Astrocyte (in vitro differentiated cells and primary cell): ENCODE data around the gene PLS3. TPM values are rescaled to one million over a fixed set of nuclear protein-coding genes. Genes with fewer than 3 reads are reported as not detected.
A peak's percentile ranks its signal among the peaks of the same experiment; 100 is the strongest.
"Not testable (repeated sequence)": the region's sequence is repeated elsewhere in the genome, so short reads cannot be mapped to it uniquely, and the experiment has no call there.

Source experiments
- DNase-seq: peaks from one replicate; pipeline ENCODE4 v3.0.0-alpha.2; 2010; ENCODE audit warnings: low read depth
- FAIRE-seq: peaks from 2 replicates; lab custom pipeline; 2011; peaks lifted over from hg19 to GRCh38; lab: Jason Lieb, UNC
- H2AFZ ChIP-seq: 2 replicates; pipeline ENCODE4 v1.6.0; 2012; ENCODE audit warnings: low read depth, low read length, inconsistent platforms
- H3K27ac ChIP-seq: 2 replicates; pipeline ENCODE4 v1.5.1; 2011; ENCODE audit warnings: low read depth, low read length, inconsistent platforms
- H3K27me3 ChIP-seq: 2 replicates; pipeline ENCODE4 v1.6.0; 2011; ENCODE audit warnings: low read length, inconsistent platforms; ENCODE audit not compliant: insufficient read depth
- H3K36me3 ChIP-seq: 2 replicates; pipeline ENCODE4 v1.5.1; 2011; ENCODE audit warnings: low read length, inconsistent platforms; ENCODE audit not compliant: insufficient read depth
- H3K4me1 ChIP-seq: 2 replicates; pipeline ENCODE4 v1.5.1; 2011; ENCODE audit warnings: low read length, inconsistent platforms; ENCODE audit not compliant: insufficient read depth
- H3K4me2 ChIP-seq: 2 replicates; pipeline ENCODE4 v1.6.0; 2012; ENCODE audit warnings: low read length, inconsistent platforms
- H3K4me3 ChIP-seq: 2 replicates; pipeline ENCODE4 v1.5.1; 2011; ENCODE audit warnings: low read depth, mild to moderate bottlenecking, low read length, inconsistent platforms; ENCODE audit not compliant: insufficient read depth
- H3K79me2 ChIP-seq: 2 replicates; pipeline ENCODE4 v1.6.0; 2012; ENCODE audit warnings: mild to moderate bottlenecking, low read length, inconsistent platforms; ENCODE audit not compliant: insufficient read depth
- H3K9ac ChIP-seq: 2 replicates; pipeline ENCODE4 v1.6.0; 2012; ENCODE audit warnings: mild to moderate bottlenecking, low read length, inconsistent platforms
- H3K9me3 ChIP-seq: 2 replicates; pipeline ENCODE4 v1.5.1; 2012; ENCODE audit warnings: low read depth, mild to moderate bottlenecking, low read length, inconsistent platforms; ENCODE audit not compliant: insufficient read depth
- H4K20me1 ChIP-seq: 2 replicates; pipeline ENCODE4 v1.6.0; 2012; ENCODE audit warnings: low read length, inconsistent platforms; ENCODE audit not compliant: insufficient read depth
- H3K27ac Mint-ChIP-seq: one replicate; pipeline ENCODE4 v1.8.0; 2021; ENCODE audit warnings: mild to moderate bottlenecking, mixed read lengths; ENCODE audit not compliant: unreplicated experiment
- H3K27me3 Mint-ChIP-seq: one replicate; pipeline ENCODE4 v1.8.0; 2021; ENCODE audit warnings: low read depth, mixed read lengths; ENCODE audit not compliant: unreplicated experiment
- H3K36me3 Mint-ChIP-seq: one replicate; pipeline ENCODE4 v1.8.0; 2021; ENCODE audit warnings: low read depth, mixed read lengths; ENCODE audit not compliant: unreplicated experiment
- H3K4me1 Mint-ChIP-seq: one replicate; pipeline ENCODE4 v1.8.0; 2021; ENCODE audit warnings: low read depth, mixed read lengths; ENCODE audit not compliant: unreplicated experiment
- H3K4me3 Mint-ChIP-seq: one replicate; pipeline ENCODE4 v1.8.0; 2021; ENCODE audit warnings: mild to moderate bottlenecking, moderate library complexity, mixed read lengths; ENCODE audit not compliant: unreplicated experiment
- H3K9me3 Mint-ChIP-seq: one replicate; pipeline ENCODE4 v1.8.0; 2021; ENCODE audit warnings: mild to moderate bottlenecking, mixed read lengths; ENCODE audit not compliant: unreplicated experiment
- EZH2 ChIP-seq: IDR thresholded peaks from 2 replicates; pipeline ENCODE4 v1.6.1; 2012; ENCODE audit warnings: mild to moderate bottlenecking, low read length, inconsistent platforms; ENCODE audit not compliant: insufficient read depth
- total RNA-seq: library from RNA; stranded (reverse); gene quantifications from 2 replicates; pipeline ENCODE4 v1.2.1, GENCODE V29; 2021
- TF ChIP-seq, protein P1 (sequence below): IDR thresholded peaks from 2 replicates; pipeline ENCODE4 v1.5.1; 2011; ENCODE audit warnings: low read depth, mild to moderate bottlenecking, inconsistent platforms, low read length, moderate library complexity; ENCODE audit not compliant: insufficient read depth

PLS3 gene
- total RNA-seq, 1 donor from 2014 or later = 313 TPM

DNA sequence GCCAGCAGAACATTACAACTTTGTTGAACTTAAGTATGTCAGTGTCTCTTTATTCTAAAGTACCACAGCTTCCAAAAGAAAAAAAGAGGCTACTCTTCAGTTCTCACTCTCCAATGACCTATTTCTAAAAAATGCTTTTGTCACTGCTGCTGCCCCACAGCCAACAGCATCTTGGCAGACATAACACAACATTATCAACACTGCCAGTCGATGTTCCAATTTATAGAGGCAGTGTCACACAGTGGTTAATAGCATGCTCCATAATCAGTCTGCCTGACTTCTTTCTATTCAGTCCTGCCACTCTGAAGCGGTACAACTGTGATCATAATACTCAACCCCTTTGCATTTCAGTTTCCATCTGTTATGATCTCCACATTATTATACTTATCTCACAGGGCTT, 69.2 kb downstream of the PLS3 start:
- peaks cover 14% of the 10 kb centered on the region for H3K4me1 ChIP-seq
- no peaks in the 10 kb centered on the region for H3K36me3 Mint-ChIP-seq
- H3K4me1 Mint-ChIP-seq = peaks cover 8% of the 10 kb centered on the region
- H3K9me3 ChIP-seq = no peaks in the 10 kb centered on the region
- H3K9ac ChIP-seq = no peak overlapping the region
- no peaks in the 10 kb centered on the region for H3K9me3 Mint-ChIP-seq
- peak; percentile 29 for DNase-seq
- H2AFZ ChIP-seq = no peak overlapping the region
- TF ChIP-seq, protein P1, sequence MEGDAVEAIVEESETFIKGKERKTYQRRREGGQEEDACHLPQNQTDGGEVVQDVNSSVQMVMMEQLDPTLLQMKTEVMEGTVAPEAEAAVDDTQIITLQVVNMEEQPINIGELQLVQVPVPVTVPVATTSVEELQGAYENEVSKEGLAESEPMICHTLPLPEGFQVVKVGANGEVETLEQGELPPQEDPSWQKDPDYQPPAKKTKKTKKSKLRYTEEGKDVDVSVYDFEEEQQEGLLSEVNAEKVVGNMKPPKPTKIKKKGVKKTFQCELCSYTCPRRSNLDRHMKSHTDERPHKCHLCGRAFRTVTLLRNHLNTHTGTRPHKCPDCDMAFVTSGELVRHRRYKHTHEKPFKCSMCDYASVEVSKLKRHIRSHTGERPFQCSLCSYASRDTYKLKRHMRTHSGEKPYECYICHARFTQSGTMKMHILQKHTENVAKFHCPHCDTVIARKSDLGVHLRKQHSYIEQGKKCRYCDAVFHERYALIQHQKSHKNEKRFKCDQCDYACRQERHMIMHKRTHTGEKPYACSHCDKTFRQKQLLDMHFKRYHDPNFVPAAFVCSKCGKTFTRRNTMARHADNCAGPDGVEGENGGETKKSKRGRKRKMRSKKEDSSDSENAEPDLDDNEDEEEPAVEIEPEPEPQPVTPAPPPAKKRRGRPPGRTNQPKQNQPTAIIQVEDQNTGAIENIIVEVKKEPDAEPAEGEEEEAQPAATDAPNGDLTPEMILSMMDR = no peak
- TF ChIP-seq EZH2 = no peak
- no peaks in the 10 kb centered on the region for H4K20me1 ChIP-seq
- no peak overlapping the region for H3K4me2 ChIP-seq
- no peaks in the 10 kb centered on the region for H3K27me3 ChIP-seq
- FAIRE-seq = no peak
- no peak overlapping the region for H3K4me3 ChIP-seq
- no peak overlapping the region for H3K4me3 Mint-ChIP-seq
- H3K27me3 Mint-ChIP-seq = no peaks in the 10 kb centered on the region
- peaks cover 27% of the 10 kb centered on the region for H3K79me2 ChIP-seq
- H3K27ac Mint-ChIP-seq = no peak overlapping the region
- H3K27ac ChIP-seq = peak overlapping the region; percentile 12
- peaks cover 28% of the 10 kb centered on the region for H3K36me3 ChIP-seq

DNA sequence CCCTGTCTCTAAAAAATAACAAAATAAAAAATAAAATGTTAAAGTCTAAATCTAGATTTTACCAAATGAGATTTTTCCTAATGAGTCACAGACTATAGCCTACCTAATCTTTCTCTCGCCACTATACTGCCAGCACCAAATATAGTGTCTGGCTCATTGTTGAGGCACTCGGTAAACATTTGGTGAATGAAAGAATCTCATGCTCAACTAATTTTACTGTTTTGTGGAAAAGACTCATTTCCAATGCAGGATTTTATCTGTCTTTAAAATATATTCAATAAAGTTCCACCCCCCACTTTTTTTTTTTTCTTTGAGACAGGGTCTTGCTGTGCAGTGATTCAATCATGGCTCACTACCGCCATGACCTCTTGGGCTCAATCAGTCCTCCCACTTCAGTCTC, 71.5 kb downstream of the PLS3 start:
- Histone ChIP-seq H3K79me2 (peaks cover 24% of the 10 kb centered on the region), H3K9ac (no peak overlapping the region), H3K4me1 (peaks cover 8% of the 10 kb centered on the region), H3K9me3 (no peaks in the 10 kb centered on the region), H3K27me3 (no peaks in the 10 kb centered on the region), H3K4me2 (peak overlapping the region; percentile 26), H3K27ac (peak overlapping the region; percentile 66), H3K4me3 (no peak overlapping the region), H2AFZ (no peak overlapping the region), H3K36me3 (peaks cover 31% of the 10 kb centered on the region), H4K20me1 (no peaks in the 10 kb centered on the region)
- Mint-ChIP-seq H3K4me3 (no peak overlapping the region), H3K36me3 (no peaks in the 10 kb centered on the region), H3K4me1 (peaks cover 4% of the 10 kb centered on the region), H3K27me3 (no peaks in the 10 kb centered on the region), H3K27ac (no peak overlapping the region), H3K9me3 (no peaks in the 10 kb centered on the region)
- no peak for TF ChIP-seq EZH2
- TF ChIP-seq, protein P1 = no peak
- DNase-seq (peak; percentile 60), FAIRE-seq (peak; percentile 93)

DNA sequence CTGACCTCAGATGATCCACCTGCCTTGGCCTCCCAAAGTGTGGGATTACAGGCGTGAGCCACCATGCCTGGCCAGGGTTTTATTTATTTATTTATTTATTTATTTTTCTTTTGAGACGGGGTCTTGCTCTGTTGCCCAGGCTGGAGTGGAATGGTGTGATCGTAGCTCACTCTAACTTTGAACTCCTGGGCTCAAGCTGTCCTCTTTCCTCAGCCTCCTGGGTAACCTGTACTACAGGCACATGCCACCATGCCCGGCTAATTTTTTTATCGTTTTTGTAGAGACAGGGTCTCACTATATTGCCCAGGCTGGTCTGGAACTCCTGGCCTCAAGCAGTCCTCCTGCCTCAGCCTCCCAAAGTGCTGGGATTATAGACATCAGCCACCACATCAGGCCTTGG, 72.4 kb downstream of the PLS3 start:
- not testable (repeated sequence) for DNase-seq, FAIRE-seq

More for the DNA sequence above, 72.4 kb downstream of the PLS3 start:
- H3K4me1 ChIP-seq, H3K4me2 ChIP-seq, H3K4me1 Mint-ChIP-seq, H3K4me3 Mint-ChIP-seq, H3K9ac ChIP-seq, H3K4me3 ChIP-seq, H3K27ac Mint-ChIP-seq, H3K27me3 ChIP-seq, H3K9me3 Mint-ChIP-seq, H2AFZ ChIP-seq, H3K9me3 ChIP-seq, H3K27me3 Mint-ChIP-seq, H3K36me3 Mint-ChIP-seq, H4K20me1 ChIP-seq: not testable (repeated sequence)
- Histone ChIP-seq H3K79me2 (peaks cover 19% of the 10 kb centered on the region), H3K27ac (peak overlapping the region; percentile 66), H3K36me3 (peaks cover 31% of the 10 kb centered on the region)
